Uterus (tissue), 4 donors: ENCODE measurements around the gene PRKN. TPM values are rescaled to one million over a fixed set of nuclear protein-coding genes. Genes with fewer than 3 reads are reported as not detected.

ENCODE experiments used
- DNase-seq, 2 donors: peaks; one replicate each; pipeline ENCODE4 v3.0.0-alpha.2; 2019 to 2020
- H3K27ac ChIP-seq, 2 donors: fragments of 200-600 bp; sonication (generic); 1 replicate in 1 of 2; 2 replicates in 1 of 2; pipeline ENCODE4 v1.5.1; 2016 to 2018
- H3K27me3 ChIP-seq, 2 donors: fragments of 200-600 bp; sonication (generic); one replicate each; pipeline ENCODE4 v1.5.1; 2018 to 2019; ENCODE audit warnings: control low read depth in 1 of 2
- H3K36me3 ChIP-seq, 2 donors: fragments of 200-600 bp; sonication (generic); one replicate each; pipeline ENCODE4 v1.5.1; 2019; ENCODE audit warnings: control low read depth in 1 of 2
- H3K4me1 ChIP-seq, 2 donors: fragments of 200-600 bp; sonication (generic); one replicate each; pipeline ENCODE4 v1.5.1; 2018 to 2019; ENCODE audit warnings: control low read depth in 1 of 2
- H3K4me3 ChIP-seq, 2 donors: fragments of 200-600 bp; sonication (generic); 1 replicate in 1 of 2; 2 replicates in 1 of 2; pipeline ENCODE4 v1.5.1; 2018 to 2019; ENCODE audit warnings: mild to moderate bottlenecking in 1 of 2
- H3K9me3 ChIP-seq, 2 donors: fragments of 200-600 bp; sonication (generic); one replicate each; pipeline ENCODE4 v1.5.1; 2019; ENCODE audit warnings: control low read depth in 1 of 2
- CTCF ChIP-seq, 4 experiments: fragments of 200-600 bp in 2 of 4; fragments of 450-650 bp in 2 of 4; sonication (generic) in 2 of 4; IDR thresholded peaks; one replicate each; pipeline ENCODE4 v1.5.1; 2016 to 2019; ENCODE audit warnings: antibody characterized with exemption in 4 of 4, mild to moderate bottlenecking in 2 of 4, moderate library complexity in 1 of 4
- POLR2A ChIP-seq, 2 donors: fragments of 450-650 bp; IDR thresholded peaks; one replicate each; pipeline ENCODE4 v1.6.1; 2016; ENCODE audit warnings: antibody characterized with exemption in 2 of 2, mild to moderate bottlenecking in 1 of 2, moderate library complexity in 1 of 2
- intact Hi-C: fragments of 100-400 bp; cut with DNase I; formaldehyde crosslinking; loops from one replicate; pipeline ENCODE4 v1.15.1; 2023; ENCODE audit warnings: low total_unique reads
- total RNA-seq, 4 donors: library from RNA; depleted of rRNA in 3 of 4; stranded (reverse); fragments of >200 nt in 3 of 4; gene quantifications; one replicate each; pipeline versions ENCODE4 v1.1.0 to v1.2.4, GENCODE V29; 2014 to 2023
- donor health status: DM: yes; HTN: yes; CAD: no.

Gene PRKN
- total RNA-seq, 4 donors from 2014 or later: 10.2 to 21.3 (median 13.1) TPM

DNA sequence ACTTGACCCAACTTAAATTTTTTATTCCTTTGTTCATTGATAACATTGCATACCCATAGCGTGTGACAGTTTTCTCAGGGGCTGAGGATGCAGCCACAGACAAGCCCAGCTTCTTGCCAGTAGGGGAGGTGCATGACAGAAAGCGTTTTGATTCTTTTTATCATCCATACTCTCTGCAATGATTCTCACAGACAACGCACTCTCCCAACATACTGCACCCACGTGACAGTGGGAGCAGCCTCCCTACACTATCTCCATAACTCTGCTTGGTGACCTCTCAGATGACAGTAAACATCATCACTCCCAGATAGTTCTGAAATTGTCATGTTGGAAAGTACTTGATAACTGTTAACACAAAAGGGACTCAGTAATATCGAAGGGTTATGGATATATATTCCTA, 972.5 kb downstream of the PRKN start:
- TF ChIP-seq CTCF (IDR thresholded peaks at IDR 0.05) (no peak), POLR2A (IDR thresholded peaks at IDR 0.05) (no peak)
- Histone ChIP-seq H3K4me3 (no peak overlapping the region), H3K9me3 (no peaks in the 10 kb centered on the region), H3K27me3 (no peaks in the 10 kb centered on the region), H3K4me1 (no peaks in the 10 kb centered on the region), H3K27ac (no peak overlapping the region), H3K36me3 (no peaks in the 10 kb centered on the region)
- intact Hi-C loops: no loop called here
- DNase-seq: no peak

DNA sequence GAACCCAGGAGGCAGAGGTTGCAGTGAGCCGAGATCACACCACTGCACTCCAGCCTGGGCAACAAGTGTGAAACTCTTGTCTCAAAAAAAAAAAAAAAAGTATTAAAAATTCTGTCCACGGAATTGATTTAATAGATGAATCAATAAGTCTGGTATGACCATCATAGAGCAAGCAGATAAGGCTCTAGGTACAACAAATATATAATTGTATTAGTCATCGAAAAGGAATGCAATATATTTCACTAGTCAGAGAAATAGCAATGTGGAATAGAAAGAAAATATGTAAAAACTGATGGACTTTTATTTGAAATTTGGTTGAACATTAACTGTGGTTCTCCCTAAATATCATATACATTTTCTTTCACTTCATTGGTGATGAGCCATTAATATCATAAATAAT, 976.9 kb downstream of the PRKN start:
- Histone ChIP-seq H3K27ac (no peak overlapping the region), H3K36me3 (no peaks in the 10 kb centered on the region), H3K9me3 (no peaks in the 10 kb centered on the region), H3K27me3 (no peaks in the 10 kb centered on the region), H3K4me1 (no peaks in the 10 kb centered on the region), H3K4me3 (no peak overlapping the region)
- intact Hi-C loops: no loop called here
- TF ChIP-seq CTCF (IDR thresholded peaks at IDR 0.05) (no peak), POLR2A (IDR thresholded peaks at IDR 0.05) (no peak)
- no peak for DNase-seq

- DNase-seq: no peak
- H3K36me3 ChIP-seq: no peaks in the 10 kb centered on the region
- no peaks in the 10 kb centered on the region for H3K4me1 ChIP-seq
- H3K27me3 ChIP-seq: no peaks in the 10 kb centered on the region
- no peaks in the 10 kb centered on the region for H3K9me3 ChIP-seq
- TF ChIP-seq CTCF (IDR thresholded peaks at IDR 0.05) (no peak), POLR2A (IDR thresholded peaks at IDR 0.05) (no peak)
- intact Hi-C loops: no loop called here
- no peak overlapping the region for H3K27ac ChIP-seq
- no peak overlapping the region for H3K4me3 ChIP-seq
Observed at GRCh38 chr6:161749576-161749975, 978.0 kb downstream of the PRKN start.

DNA sequence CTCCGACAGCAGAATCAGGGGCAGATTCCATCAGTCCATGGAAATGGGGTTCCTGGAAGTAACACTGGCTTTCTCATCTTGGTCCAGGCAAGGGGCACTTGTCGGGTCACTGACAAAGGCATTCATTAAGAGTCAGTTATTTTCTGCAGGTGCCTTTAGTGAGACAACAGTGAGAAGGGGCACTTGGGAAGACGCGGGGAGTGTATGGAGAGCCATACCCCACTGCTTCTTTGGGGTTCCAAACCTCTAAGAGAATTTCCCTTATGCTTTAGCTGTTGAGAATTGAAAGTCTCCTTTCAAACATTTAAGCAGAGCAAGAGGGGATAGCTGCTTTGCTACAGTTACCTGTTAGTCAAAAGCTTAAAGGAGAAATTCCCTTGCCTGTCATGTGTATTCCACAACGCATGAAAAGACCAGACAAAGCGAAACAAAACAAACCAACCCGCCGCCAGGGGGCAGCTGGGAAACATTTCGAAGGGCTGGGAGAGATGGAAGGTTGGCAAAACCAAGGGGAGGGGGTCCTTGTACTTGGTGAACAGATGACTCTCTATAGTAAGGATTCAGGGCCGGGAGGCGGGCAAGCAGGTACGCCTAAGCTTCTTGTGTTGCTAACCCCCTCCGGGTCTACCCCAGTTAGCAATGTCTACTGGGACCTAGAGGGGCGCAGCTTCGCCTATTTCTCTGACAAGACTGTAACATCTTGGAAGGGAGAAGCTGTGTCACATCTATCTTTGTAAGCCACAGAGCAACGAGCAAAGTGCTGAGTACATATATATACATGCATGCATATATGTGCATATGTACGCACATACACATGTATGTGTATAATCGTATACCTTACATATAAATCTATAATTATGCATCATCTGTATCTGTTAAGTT, 978.8 kb downstream of the PRKN start:
- H3K27ac ChIP-seq: no peak overlapping the region
- no peak for TF ChIP-seq CTCF (IDR thresholded peaks at IDR 0.05)
- no peak for TF ChIP-seq POLR2A (IDR thresholded peaks at IDR 0.05)
- H3K9me3 ChIP-seq: no peaks in the 10 kb centered on the region
- H3K27me3 ChIP-seq: no peaks in the 10 kb centered on the region
- intact Hi-C loops: no loop called here
- no peak for DNase-seq
- H3K4me3 ChIP-seq: no peak overlapping the region
- no peaks in the 10 kb centered on the region for H3K36me3 ChIP-seq
- H3K4me1 ChIP-seq: no peaks in the 10 kb centered on the region

DNA sequence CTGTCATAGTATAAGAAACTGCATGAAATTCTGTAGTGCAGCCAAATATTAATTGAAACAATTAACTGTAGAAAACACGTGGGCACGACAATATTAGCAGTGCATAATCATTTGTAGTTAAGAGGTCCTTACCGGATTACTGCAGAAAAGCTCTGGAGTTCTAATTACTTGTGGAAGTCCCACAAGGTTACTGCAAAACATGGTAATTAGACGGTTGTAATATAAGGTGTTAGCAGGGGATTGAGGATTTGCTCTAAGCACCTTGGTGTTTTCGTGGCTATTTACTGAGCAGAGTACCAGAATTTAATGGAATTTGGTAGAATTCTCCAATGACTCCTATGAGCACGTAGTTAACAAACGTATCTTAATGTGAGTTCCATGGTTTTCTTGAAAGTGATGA, 980.1 kb downstream of the PRKN start:
- intact Hi-C loops: no loop called here
- no peak overlapping the region for H3K27ac ChIP-seq
- no peaks in the 10 kb centered on the region for H3K27me3 ChIP-seq
- DNase-seq: no peak
- no peak overlapping the region for H3K4me3 ChIP-seq
- TF ChIP-seq CTCF (IDR thresholded peaks at IDR 0.05) (no peak), POLR2A (IDR thresholded peaks at IDR 0.05) (no peak)
- no peaks in the 10 kb centered on the region for H3K4me1 ChIP-seq
- H3K36me3 ChIP-seq: no peaks in the 10 kb centered on the region
- H3K9me3 ChIP-seq: no peaks in the 10 kb centered on the region
